Hippocampal formation (tissue), 2 donors: ENCODE data around the gene NEFH.

Experiments
- DNase-seq, 2 donors: peaks; one replicate each; lab custom pipeline; 2025; lab: John Stamatoyannopoulos, UW

NEFH gene

GRCh38 chr22:29493636-29494035 is 13.6 kb downstream of the NEFH start:
- DNase-seq, result no peak

- DNase-seq, result no peak
Observed at GRCh38 chr22:29499852-29500251, 19.8 kb downstream of the NEFH start.

- DNase-seq, result no peak
Observed at GRCh38 chr22:29503811-29504372, 23.9 kb downstream of the NEFH start.

GRCh38 chr22:29509298-29509697 is 29.3 kb downstream of the NEFH start:
- DNase-seq, result no peak

GRCh38 chr22:29509815-29510214 is 29.8 kb downstream of the NEFH start:
- no peak for DNase-seq

GRCh38 chr22:29510542-29510941 is 30.5 kb downstream of the NEFH start:
- no peak for DNase-seq

- no peak for DNase-seq
Observed at GRCh38 chr22:29511126-29511862, 31.3 kb downstream of the NEFH start.

- no peak for DNase-seq
Observed at GRCh38 chr22:29512031-29512430, 32.0 kb downstream of the NEFH start.

- no peak for DNase-seq
Observed at GRCh38 chr22:29517215-29517908, 37.3 kb downstream of the NEFH start.

GRCh38 chr22:29518427-29518826 is 38.4 kb downstream of the NEFH start:
- no peak for DNase-seq

GRCh38 chr22:29519996-29520395 is 40.0 kb downstream of the NEFH start:
- no peak for DNase-seq

- DNase-seq, result no peak
Observed at GRCh38 chr22:29520851-29521250, 40.8 kb downstream of the NEFH start.

GRCh38 chr22:29521526-29521925 is 41.5 kb downstream of the NEFH start:
- no peak for DNase-seq

GRCh38 chr22:29523761-29524160 is 43.7 kb downstream of the NEFH start:
- no peak for DNase-seq

- no peak for DNase-seq
Observed at GRCh38 chr22:29524442-29525191, 44.6 kb downstream of the NEFH start.

GRCh38 chr22:29528144-29528543 is 48.1 kb downstream of the NEFH start:
- no peak for DNase-seq

- DNase-seq, result no peak
Observed at GRCh38 chr22:29530716-29531115, 50.7 kb downstream of the NEFH start.

- DNase-seq, result no peak
Observed at GRCh38 chr22:29531419-29531818, 51.4 kb downstream of the NEFH start.

GRCh38 chr22:29536411-29536810 is 56.4 kb downstream of the NEFH start:
- DNase-seq, result no peak

- DNase-seq, result no peak
Observed at GRCh38 chr22:29539105-29539504, 59.1 kb downstream of the NEFH start.
